ENCODE results near the gene RPRD2. TPM values are rescaled to one million over a fixed set of nuclear protein-coding genes. Genes with fewer than 3 reads are reported as not detected.

RPRD2 gene
- polyA plus RNA-seq, 3 donors: 5.9 to 9.7 (median 8.2) TPM

- WGBS (ENCODE audit: insufficient coverage): no CpG with 5 or more reads among the region's 3 CpGs
- Mint-ChIP-seq H3K9me3 (peaks cover 0 to 2% (median 0%) of the 10 kb centered on the region in 7 donors), H3K27ac (peak overlapping the region; percentile 98 to 100 (median 100)), H3K27me3 (ENCODE audit: low read depth in 3 of 3) (peaks cover 0 to 1% (median 0%) of the 10 kb centered on the region in 3 donors), H3K4me3 (peak overlapping the region; percentile 93 to 96), H3K36me3 (peaks cover 0 to 4% of the 10 kb centered on the region in 2 donors), H3K4me1 (peaks cover 33% of the 10 kb centered on the region)
- Histone ChIP-seq H3K36me3 (replicated peaks in 1 of 2; ENCODE audit: control insufficient read depth in 1 of 2, insufficient read depth in 2 of 2, low read length in 2 of 2) (peaks cover 0 to 4% of the 10 kb centered on the region in 2 donors), H3K4me3 (replicated peaks in 1 of 3; ENCODE audit: low read depth in 2 of 3, low read length in 3 of 3) (peak overlapping the region; percentile 77 to 91 (median 84)), H3K27ac (ENCODE audit: low read depth in 1 of 2, low read length in 2 of 2) (peak overlapping the region; percentile 93 to 95), H3K27me3 (ENCODE audit: control insufficient read depth in 2 of 2, insufficient read depth in 2 of 2, low read length in 2 of 2) (no peaks in the 10 kb centered on the region), H2AFZ (ENCODE audit: insufficient read depth, low read depth, low read length, poor library complexity, severe bottlenecking) (peak overlapping the region; percentile 90), H3K9me3 (replicated peaks in 1 of 2; ENCODE audit: control insufficient read depth in 1 of 2, insufficient read depth in 1 of 2, low read length in 2 of 2) (no peaks in the 10 kb centered on the region), H3K9ac (ENCODE audit: insufficient read depth, low read length, poor library complexity, severe bottlenecking) (peak overlapping the region; percentile 77), H3K79me2 (ENCODE audit: insufficient read depth, low read length) (peaks cover 64% of the 10 kb centered on the region), H4K20me1 (ENCODE audit: insufficient read depth, low read length) (peaks cover 19% of the 10 kb centered on the region), H3K4me2 (replicated peaks; ENCODE audit: extremely low read depth, low read length, poor library complexity, severe bottlenecking) (peak overlapping the region; percentile 92), H3K4me1 (ENCODE audit: control insufficient read depth in 1 of 2, insufficient read depth in 2 of 2, low read length in 2 of 2) (peaks cover 26 to 32% of the 10 kb centered on the region in 2 donors)
- peak in 2 of 3 donors; percentile 16 for DNase-seq
- intact Hi-C loops (cut with micrococcal nuclease): no loop called here
- TF ChIP-seq, protein P1, sequence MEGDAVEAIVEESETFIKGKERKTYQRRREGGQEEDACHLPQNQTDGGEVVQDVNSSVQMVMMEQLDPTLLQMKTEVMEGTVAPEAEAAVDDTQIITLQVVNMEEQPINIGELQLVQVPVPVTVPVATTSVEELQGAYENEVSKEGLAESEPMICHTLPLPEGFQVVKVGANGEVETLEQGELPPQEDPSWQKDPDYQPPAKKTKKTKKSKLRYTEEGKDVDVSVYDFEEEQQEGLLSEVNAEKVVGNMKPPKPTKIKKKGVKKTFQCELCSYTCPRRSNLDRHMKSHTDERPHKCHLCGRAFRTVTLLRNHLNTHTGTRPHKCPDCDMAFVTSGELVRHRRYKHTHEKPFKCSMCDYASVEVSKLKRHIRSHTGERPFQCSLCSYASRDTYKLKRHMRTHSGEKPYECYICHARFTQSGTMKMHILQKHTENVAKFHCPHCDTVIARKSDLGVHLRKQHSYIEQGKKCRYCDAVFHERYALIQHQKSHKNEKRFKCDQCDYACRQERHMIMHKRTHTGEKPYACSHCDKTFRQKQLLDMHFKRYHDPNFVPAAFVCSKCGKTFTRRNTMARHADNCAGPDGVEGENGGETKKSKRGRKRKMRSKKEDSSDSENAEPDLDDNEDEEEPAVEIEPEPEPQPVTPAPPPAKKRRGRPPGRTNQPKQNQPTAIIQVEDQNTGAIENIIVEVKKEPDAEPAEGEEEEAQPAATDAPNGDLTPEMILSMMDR (IDR thresholded peaks at IDR 0.05): no peak
These were observed 2.0 kb downstream of the RPRD2 start for GRCh38 chr1:150365941-150366340.

GRCh38 chr1:150366416-150367296, 2.7 kb downstream of the RPRD2 start:
- Mint-ChIP-seq H3K36me3 (peaks cover 0 to 6% of the 10 kb centered on the region in 2 donors), H3K4me3 (peak overlapping the region; percentile 93 to 96), H3K27ac (peak overlapping the region; percentile 26 to 100 (median 99)), H3K9me3 (peaks cover 0 to 2% (median 0%) of the 10 kb centered on the region in 7 donors), H3K27me3 (ENCODE audit: low read depth in 3 of 3) (peaks cover 0 to 1% (median 0%) of the 10 kb centered on the region in 3 donors), H3K4me1 (peaks cover 33% of the 10 kb centered on the region)
- peaks cover 26% of the 10 kb centered on the region for H4K20me1 ChIP-seq (ENCODE audit: insufficient read depth, low read length)
- H3K9ac ChIP-seq (ENCODE audit: insufficient read depth, low read length, poor library complexity, severe bottlenecking): no peak overlapping the region
- peaks cover 71% of the 10 kb centered on the region for H3K79me2 ChIP-seq (ENCODE audit: insufficient read depth, low read length)
- peak overlapping the region; percentile 92 for H3K4me2 ChIP-seq (replicated peaks; ENCODE audit: extremely low read depth, low read length, poor library complexity, severe bottlenecking)
- H3K4me1 ChIP-seq (ENCODE audit: control insufficient read depth in 1 of 2, insufficient read depth in 2 of 2, low read length in 2 of 2): peaks cover 26 to 32% of the 10 kb centered on the region in 2 donors
- no peaks in the 10 kb centered on the region for H3K9me3 ChIP-seq (replicated peaks in 1 of 2; ENCODE audit: control insufficient read depth in 1 of 2, insufficient read depth in 1 of 2, low read length in 2 of 2)
- H3K36me3 ChIP-seq (replicated peaks in 1 of 2; ENCODE audit: control insufficient read depth in 1 of 2, insufficient read depth in 2 of 2, low read length in 2 of 2): peaks cover 0 to 11% of the 10 kb centered on the region in 2 donors
- TF ChIP-seq, protein P1 (IDR thresholded peaks at IDR 0.05): no peak
- H3K4me3 ChIP-seq (replicated peaks in 1 of 3; ENCODE audit: low read depth in 2 of 3, low read length in 3 of 3): peak overlapping the region; percentile 77 to 91 (median 84)
- no peak for DNase-seq
- H3K27me3 ChIP-seq (ENCODE audit: control insufficient read depth in 2 of 2, insufficient read depth in 2 of 2, low read length in 2 of 2): no peaks in the 10 kb centered on the region
- no CpG with 5 or more reads among the region's 12 CpGs for WGBS (ENCODE audit: insufficient coverage)
- peak overlapping the region in 1 of 2 donors; percentile 93 for H3K27ac ChIP-seq (ENCODE audit: low read depth in 1 of 2, low read length in 2 of 2)
- intact Hi-C loops (cut with micrococcal nuclease): no loop called here
- H2AFZ ChIP-seq (ENCODE audit: insufficient read depth, low read depth, low read length, poor library complexity, severe bottlenecking): no peak overlapping the region

Data from CD14-positive monocyte (primary cell).